AG09309 (cell line): Measurements from ENCODE around the gene RELN.

Experiments
- DNase-seq: peaks from one replicate; pipeline ENCODE4 v3.0.0-alpha.2; 2010; ENCODE audit warnings: low read depth
- H3K4me3 ChIP-seq: 2 replicates; pipeline ENCODE4 v1.5.1; 2011; ENCODE audit warnings: mild to moderate bottlenecking, low read depth, low read length, moderate library complexity; ENCODE audit not compliant: control insufficient read depth
- CTCF ChIP-seq: IDR thresholded peaks from 2 replicates; pipeline ENCODE4 v1.5.1; 2011; ENCODE audit warnings: mild to moderate bottlenecking, low read depth, low read length, inconsistent platforms; ENCODE audit not compliant: insufficient read depth, control insufficient read depth; ENCODE audit errors: missing control alignments

RELN gene

GRCh38 chr7:103875718-103876117 lies 113.7 kb downstream of the RELN start:
- H3K4me3 ChIP-seq = no peak overlapping the region
- no peak for TF ChIP-seq CTCF
- no peak for DNase-seq

- H3K4me3 ChIP-seq = no peak overlapping the region
- no peak for DNase-seq
- no peak for TF ChIP-seq CTCF
These were observed 118.0 kb downstream of the RELN start for GRCh38 chr7:103871473-103871872.

- no peak overlapping the region for H3K4me3 ChIP-seq
- no peak for DNase-seq
- TF ChIP-seq CTCF = no peak
These were observed 118.8 kb downstream of the RELN start for GRCh38 chr7:103870664-103871063.

- DNase-seq = no peak
- H3K4me3 ChIP-seq = no peak overlapping the region
- TF ChIP-seq CTCF = no peak
These were observed 121.6 kb downstream of the RELN start for GRCh38 chr7:103867874-103868273.

- no peak overlapping the region for H3K4me3 ChIP-seq
- no peak for TF ChIP-seq CTCF
- no peak for DNase-seq
These were observed 122.5 kb downstream of the RELN start for GRCh38 chr7:103866919-103867318.

- no peak for TF ChIP-seq CTCF
- H3K4me3 ChIP-seq = no peak overlapping the region
- no peak for DNase-seq
These were observed 124.0 kb downstream of the RELN start for GRCh38 chr7:103865442-103865841.
